ENCODE results near the gene CLEC18C. TPM values are rescaled to one million over a fixed set of nuclear protein-coding genes. Genes with fewer than 3 reads are reported as not detected.

The CLEC18C gene
- total and polyA plus RNA-seq, 2 of the 4 experiments (the other 2 are of a cell fraction), result 0.03 TPM; not detected in 1

DNA sequence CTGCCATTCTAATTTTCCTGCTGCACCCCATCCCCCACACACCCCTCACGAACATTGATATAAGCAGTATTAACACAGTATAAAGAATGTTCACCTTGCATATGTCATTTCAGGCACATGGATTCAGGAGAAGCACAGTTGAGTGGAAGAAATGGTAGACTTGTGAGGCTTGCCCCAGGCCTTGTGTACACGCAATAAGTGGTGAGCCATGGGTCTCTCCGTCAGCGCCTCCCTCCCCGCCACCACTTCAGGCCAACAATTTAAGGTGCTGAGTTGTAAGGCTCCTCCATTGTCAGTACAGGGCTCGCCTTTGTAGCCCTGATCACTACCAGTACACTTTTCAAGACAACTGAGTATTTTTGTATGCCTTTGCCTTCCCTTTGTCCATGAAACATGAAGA is 12.2 kb upstream of the CLEC18C start:
- no peak overlapping the region for H2BK120ac ChIP-seq (ENCODE audit: low read depth, low read length)
- TSS peak; percentile 21 for BruUV-seq (replicated peaks)
- no peak overlapping the region for H3K27ac ChIP-seq (ENCODE audit: insufficient read depth, low read length)
- no peak overlapping the region for H2AK9ac ChIP-seq (replicated peaks; ENCODE audit: low read depth, low read length, poor library complexity)
- H3K27me3 ChIP-seq (ENCODE audit: control insufficient read depth, insufficient read depth, low read length), result no peaks in the 10 kb centered on the region
- H3K4me2 ChIP-seq (ENCODE audit: low read depth, low read length), result no peak overlapping the region
- no peak overlapping the region for H3K4me3 ChIP-seq (ENCODE audit: insufficient read depth, low read depth, low read length)
- no peak overlapping the region for H4K5ac ChIP-seq (ENCODE audit: low read depth, low read length)
- DNase-seq, result no peak
- no peak overlapping the region for H3K18ac ChIP-seq (ENCODE audit: low read depth, low read length)
- in situ Hi-C loops (cut with MboI; ENCODE audit: low sequenced_read_pairs), result no loop called here
- POLR2A ChIA-PET (ENCODE audit: unreplicated experiment), result no interaction called here
- dilution Hi-C loops (cut with HindIII; ENCODE audit: low sequenced_read_pairs, unreplicated experiment), result no loop called here
- no peak overlapping the region for H2BK5ac ChIP-seq (ENCODE audit: low read depth, low read length, poor library complexity, severe bottlenecking)
- no peak overlapping the region for H2AFZ ChIP-seq (replicated peaks; ENCODE audit: low read length, poor library complexity)
- H3K4me1 ChIP-seq (ENCODE audit: control insufficient read depth, insufficient read depth, low read length), result peaks cover 8% of the 10 kb centered on the region
- no peak overlapping the region for H3K23ac ChIP-seq (ENCODE audit: low read depth, low read length)
- H2BK15ac ChIP-seq (ENCODE audit: low read depth, low read length), result no peak overlapping the region
- no peak overlapping the region for H3K56ac ChIP-seq (ENCODE audit: extremely low read depth, insufficient read depth, low read length)
- peaks cover 40% of the 10 kb centered on the region for H3K36me3 ChIP-seq (ENCODE audit: control insufficient read depth, insufficient read depth, low read length)
- 100% methylated on average over 3 of the region's 6 CpGs; no CpG with 5 or more reads in 1 of the 2 experiments for WGBS, 2 experiments (ENCODE audit: extremely low coverage in 2 of 2, insufficient read length in 1 of 2)
- no peak overlapping the region for H4K8ac ChIP-seq (ENCODE audit: low read depth in 2 of 2, low read length in 2 of 2)
- intact Hi-C loops (cut with micrococcal nuclease), result no loop called here
- H3K79me1 ChIP-seq (ENCODE audit: low read depth in 1 of 2, low read length in 2 of 2), result no peaks in the 10 kb centered on the region
- CTCF ChIA-PET, result no interaction called here
- ATAC-seq (ENCODE audit: low read depth), result no peak
- H2AK5ac ChIP-seq (ENCODE audit: low read depth, low read length), result no peak overlapping the region
- H3K9ac ChIP-seq (ENCODE audit: low read depth, low read length), result no peak overlapping the region
- H4K20me1 ChIP-seq (ENCODE audit: insufficient read depth, low read length), result peaks cover 3% of the 10 kb centered on the region; the same call in 1 of the 2 replicates
- H2BK20ac ChIP-seq (ENCODE audit: low read depth, low read length), result no peak overlapping the region
- no peak overlapping the region for H4K91ac ChIP-seq (ENCODE audit: insufficient read depth, low read depth, low read length)
- peaks cover 10% of the 10 kb centered on the region; the same call in 1 of the 2 replicates for H3K9me1 ChIP-seq (ENCODE audit: insufficient read depth, low read length)
- no peaks in the 10 kb centered on the region for H3K9me3 ChIP-seq (ENCODE audit: control insufficient read depth, insufficient read depth, low read length)
- TF ChIP-seq RAD21 (IDR thresholded peaks at IDR 0.05; ENCODE audit: low read length), result no peak
- no peak overlapping the region for H3K14ac ChIP-seq (replicated peaks; ENCODE audit: low read depth, low read length)
- H3K4ac ChIP-seq (ENCODE audit: low read depth, low read length), result no peak overlapping the region

All from IMR-90 (cell line).